ENCODE measurements around the gene GATA2.

The GATA2 gene

GRCh38 chr3:128482175-128482574 is 10.8 kb downstream of the GATA2 start:
- DNase-seq (ENCODE audit: low read depth), result no peak
- TF ChIP-seq CTCF (conservative IDR thresholded peaks at IDR 0.05; ENCODE audit: control insufficient read depth, insufficient read depth, low read depth, low read length), result no peak
- no peak overlapping the region for H3K4me3 ChIP-seq (ENCODE audit: control insufficient read depth, low read depth, low read length)

- no peak for TF ChIP-seq CTCF (conservative IDR thresholded peaks at IDR 0.05; ENCODE audit: control insufficient read depth, insufficient read depth, low read depth, low read length)
- DNase-seq (ENCODE audit: low read depth), result no peak
- no peak overlapping the region for H3K4me3 ChIP-seq (ENCODE audit: control insufficient read depth, low read depth, low read length)
Observed at GRCh38 chr3:128481438-128481942, 11.5 kb downstream of the GATA2 start.

- no peak overlapping the region for H3K4me3 ChIP-seq (ENCODE audit: control insufficient read depth, low read depth, low read length)
- TF ChIP-seq CTCF (conservative IDR thresholded peaks at IDR 0.05; ENCODE audit: control insufficient read depth, insufficient read depth, low read depth, low read length), result no peak
- no peak for DNase-seq (ENCODE audit: low read depth)
Observed at GRCh38 chr3:128480717-128481437, 12.1 kb downstream of the GATA2 start.

GRCh38 chr3:128480278-128480677 is 12.7 kb downstream of the GATA2 start:
- no peak overlapping the region for H3K4me3 ChIP-seq (ENCODE audit: control insufficient read depth, low read depth, low read length)
- no peak for DNase-seq (ENCODE audit: low read depth)
- no peak for TF ChIP-seq CTCF (conservative IDR thresholded peaks at IDR 0.05; ENCODE audit: control insufficient read depth, insufficient read depth, low read depth, low read length)

- TF ChIP-seq CTCF (conservative IDR thresholded peaks at IDR 0.05; ENCODE audit: control insufficient read depth, insufficient read depth, low read depth, low read length), result no peak
- DNase-seq (ENCODE audit: low read depth), result no peak
- H3K4me3 ChIP-seq (ENCODE audit: control insufficient read depth, low read depth, low read length), result no peak overlapping the region
Observed at GRCh38 chr3:128479558-128480086, 13.4 kb downstream of the GATA2 start.

- TF ChIP-seq CTCF (conservative IDR thresholded peaks at IDR 0.05; ENCODE audit: control insufficient read depth, insufficient read depth, low read depth, low read length), result no peak
- no peak for DNase-seq (ENCODE audit: low read depth)
Observed at GRCh38 chr3:128478576-128479506, 14.2 kb downstream of the GATA2 start.

More at GRCh38 chr3:128478576-128479506, 14.2 kb downstream of the GATA2 start:
- H3K4me3 ChIP-seq (ENCODE audit: control insufficient read depth, low read depth, low read length), result no peak overlapping the region

Measured in fibroblast of mammary gland (primary cell).